B cell (primary cell): ENCODE results near the gene IL1RN. TPM values are rescaled to one million over a fixed set of nuclear protein-coding genes. Genes with fewer than 3 reads are reported as not detected.
A peak's percentile ranks its signal among the peaks of the same experiment; 100 is the strongest.

Source experiments
- ATAC-seq: fragments of 200-7000 bp; cut with Tn5 transposase; one replicate; pipeline ENCODE4 v1.10.0; 2021; ENCODE audit warnings: low read depth, mild to moderate bottlenecking, moderate number of reproducible peaks, moderate library complexity
- CTCF ChIA-PET: fragments of 350-600 bp; sonication (Branson Sonifier 250); formaldehyde crosslinking; loops from one replicate; lab custom pipeline; 2021; ENCODE audit warnings: antibody characterized with exemption, inconsistent platforms; lab: Charles Lee
- POLR2A ChIA-PET: fragments of 350-600 bp; sonication (Branson Sonifier 250); formaldehyde crosslinking; loops from one replicate; lab custom pipeline; 2021; ENCODE audit warnings: antibody characterized with exemption; lab: Charles Lee
- DNase-seq: peaks from one replicate; pipeline ENCODE4 v3.0.0; 2013
- H2AFZ ChIP-seq: 2 replicates; pipeline ENCODE4 v1.6.1; 2012; ENCODE audit warnings: mild to moderate bottlenecking, low read depth, low read length; ENCODE audit not compliant: insufficient read depth, poor library complexity, severe bottlenecking
- H3K27ac ChIP-seq, 2 donors: 1 replicate in 1 of 2; 2 replicates in 1 of 2; pipeline ENCODE4 v1.5.1; 2012 to 2013; ENCODE audit warnings: low read length in 2 of 2, mild to moderate bottlenecking in 2 of 2, moderate library complexity in 1 of 2
- H3K27me3 ChIP-seq, 4 experiments: fragments of 200-600 bp in 1 of 4; sonication (generic) in 1 of 4; replicated peaks in 1 of 4; 1 replicate in 2 of 4; 2 replicates in 2 of 4; pipeline versions ENCODE4 v1.6.1 to v1.7.0; 2013 to 2016; ENCODE audit warnings: low read length in 3 of 4, mild to moderate bottlenecking in 2 of 4, mixed read lengths in 1 of 4, moderate library complexity in 1 of 4; ENCODE audit not compliant: insufficient read depth in 4 of 4, control insufficient read depth in 3 of 4; ENCODE audit errors: control extremely low read depth in 1 of 4
- H3K36me3 ChIP-seq, 2 experiments: replicated peaks in 1 of 2; 1 replicate in 1 of 2; 2 replicates in 1 of 2; pipeline versions ENCODE4 v1.6.1 to v1.7.1; 2013; ENCODE audit warnings: low read length in 1 of 2; ENCODE audit not compliant: insufficient read depth in 2 of 2, control insufficient read depth in 1 of 2; ENCODE audit errors: control extremely low read depth in 1 of 2, extremely low read depth in 1 of 2
- H3K4me1 ChIP-seq, 2 donors: fragments of 200-600 bp in 1 of 2; sonication (generic) in 1 of 2; 1 replicate in 1 of 2; 2 replicates in 1 of 2; pipeline versions ENCODE4 v1.5.1 to v1.6.1; 2013 to 2017; ENCODE audit warnings: low read length in 2 of 2; ENCODE audit not compliant: control insufficient read depth in 2 of 2, insufficient read depth in 2 of 2
- H3K4me2 ChIP-seq: replicated peaks from 2 replicates; pipeline ENCODE3; 2012; ENCODE audit warnings: mild to moderate bottlenecking, low read depth, low read length; ENCODE audit not compliant: poor library complexity, severe bottlenecking
- H3K4me3 ChIP-seq, 5 experiments: fragments of 200-600 bp in 1 of 5; sonication (generic) in 1 of 5; 1 replicate in 3 of 5; 2 replicates in 2 of 5; pipeline versions ENCODE4 v1.5.1 to v1.7.0; 2011 to 2016; ENCODE audit warnings: low read length in 4 of 5, mild to moderate bottlenecking in 4 of 5, low read depth in 2 of 5, control low read depth in 1 of 5, moderate library complexity in 1 of 5; ENCODE audit not compliant: insufficient read depth in 1 of 5; ENCODE audit errors: control extremely low read depth in 1 of 5, extremely low read depth in 1 of 5
- H3K79me2 ChIP-seq: fragments of 200-600 bp; sonication (generic); one replicate; pipeline ENCODE4 v1.6.0; 2016; ENCODE audit warnings: low read length; ENCODE audit not compliant: control insufficient read depth, insufficient read depth
- H3K9ac ChIP-seq: fragments of 200-600 bp; sonication (generic); 2 replicates; pipeline ENCODE4 v1.6.1; 2017; ENCODE audit warnings: mild to moderate bottlenecking, low read length, moderate library complexity
- H3K9me3 ChIP-seq, 3 donors: one replicate each; pipeline versions ENCODE4 v1.6.1 to v1.7.1; 2013; ENCODE audit warnings: low read length in 2 of 3; ENCODE audit not compliant: control insufficient read depth in 2 of 3, insufficient read depth in 1 of 3; ENCODE audit errors: control extremely low read depth in 1 of 3
- H4K20me1 ChIP-seq: 2 replicates; pipeline ENCODE4 v1.6.0; 2012; ENCODE audit warnings: mild to moderate bottlenecking, low read length; ENCODE audit not compliant: insufficient read depth, control insufficient read depth, poor library complexity, severe bottlenecking
- H3K27ac Mint-ChIP-seq: one replicate; pipeline ENCODE4 v1.8.0; 2021; ENCODE audit warnings: mixed read lengths
- H3K27me3 Mint-ChIP-seq: one replicate; pipeline ENCODE4 v1.8.0; 2021; ENCODE audit warnings: mixed read lengths
- H3K4me1 Mint-ChIP-seq: one replicate; pipeline ENCODE4 v1.8.0; 2021; ENCODE audit warnings: mixed read lengths
- H3K4me3 Mint-ChIP-seq: one replicate; pipeline ENCODE4 v1.8.0; 2021; ENCODE audit warnings: mixed read lengths
- H3K9me3 Mint-ChIP-seq: one replicate; pipeline ENCODE4 v1.8.0; 2022; ENCODE audit warnings: mixed read lengths; ENCODE audit not compliant: insufficient read depth
- CTCF ChIP-seq: fragments of 200-600 bp; IDR thresholded peaks from one replicate; pipeline ENCODE4 v1.8.0; 2022; ENCODE audit warnings: antibody characterized with exemption, mild to moderate bottlenecking
- EZH2 ChIP-seq: IDR thresholded peaks from 2 replicates; pipeline ENCODE4 v1.6.1; 2012; ENCODE audit warnings: borderline replicate concordance, low read depth, mild to moderate bottlenecking, moderate library complexity, low read length; ENCODE audit not compliant: insufficient read depth, poor library complexity, severe bottlenecking
- WGBS: methylation state at CpG from one replicate; pipeline ENCODE4 v1.1.5; 2013; ENCODE audit warnings: missing lambda C conversion rate; ENCODE audit not compliant: insufficient coverage; 5-methylcytosine and 5-hydroxymethylcytosine counted together
- intact Hi-C: fragments of 100-400 bp; cut with micrococcal nuclease; formaldehyde crosslinking; loops from one replicate; pipeline ENCODE4 v1.10.0; 2022
- polyA plus RNA-seq: library from polyadenylated mRNA; depleted of rRNA; stranded (reverse); fragments of >200 nt; gene quantifications from 2 replicates; pipeline ENCODE4 v1.2.3, GENCODE V29; 2012
- total RNA-seq, 2 donors: library from RNA; stranded (reverse); fragments of 120-200 nt in 1 of 2; gene quantifications; 1 replicate in 1 of 2; 2 replicates in 1 of 2; pipeline versions ENCODE4 v1.2.3 to v1.2.4, GENCODE V29; 2013 to 2022

The IL1RN gene
- total and polyA plus RNA-seq, 2 donors (not counting 1 experiment from before 2014, with no cell fraction given), result 0.79 TPM; not detected in 1

GRCh38 chr2:113136828-113137775 lies 9.7 kb downstream of the IL1RN start:
- no peaks in the 10 kb centered on the region for H3K36me3 ChIP-seq
- H3K4me3 Mint-ChIP-seq, result no peak overlapping the region
- no peak overlapping the region for H3K4me2 ChIP-seq
- peak; percentile 67 for DNase-seq
- H3K27me3 ChIP-seq, result no peaks in the 10 kb centered on the region
- no peaks in the 10 kb centered on the region for H3K9me3 Mint-ChIP-seq
- ChIA-PET CTCF (interaction anchor here (0.8 to 18.7 kb wide), 36 partner anchors 8 to 252 kb away, joined by 3 to 590 read pairs (median 7); partner anchors contain the start of genes IL1RN and PSD4), POLR2A (interaction anchor here (1.2 to 1.6 kb wide), 3 partner anchors 38 to 68 kb away, joined by 4 to 7 read pairs (median 6); no protein-coding TSS in a partner anchor)
- 40% methylated on average over 7 of the region's 8 CpGs for WGBS
- no peak for TF ChIP-seq EZH2
- peak; percentile 83 for TF ChIP-seq CTCF
- H3K9me3 ChIP-seq, result no peaks in the 10 kb centered on the region
- no peak overlapping the region for H3K27ac ChIP-seq
- H3K4me1 ChIP-seq, result peaks cover 11 to 13% of the 10 kb centered on the region in 2 donors
- H3K4me3 ChIP-seq, result no peak overlapping the region
- ATAC-seq, result peak; percentile 52
- no peaks in the 10 kb centered on the region for H3K27me3 Mint-ChIP-seq
- no peak overlapping the region for H2AFZ ChIP-seq
- no peaks in the 10 kb centered on the region for H4K20me1 ChIP-seq
- H3K4me1 Mint-ChIP-seq, result peaks cover 15% of the 10 kb centered on the region
- H3K79me2 ChIP-seq, result peaks cover 27% of the 10 kb centered on the region
- H3K27ac Mint-ChIP-seq, result peak overlapping the region; percentile 1
- no peak overlapping the region for H3K9ac ChIP-seq
- intact Hi-C loops, result loop anchor here (1.0 to 5.0 kb wide), 2 partner anchors 110 to 233 kb away; no protein-coding TSS in a partner anchor
